NCI-H2107 treated with DMSO at 0.1 percent for 48 hours (cell line): ENCODE results near the gene CYP2A6.
"Not testable (repeated sequence)": the region's sequence is repeated elsewhere in the genome, so short reads cannot be mapped to it uniquely, and the experiment has no call there.

Experiments
- DNase-seq: peaks from one replicate; lab custom pipeline; 2025; ENCODE audit not compliant: unreplicated experiment; lab: John Stamatoyannopoulos, UW

CYP2A6 gene, protein sequence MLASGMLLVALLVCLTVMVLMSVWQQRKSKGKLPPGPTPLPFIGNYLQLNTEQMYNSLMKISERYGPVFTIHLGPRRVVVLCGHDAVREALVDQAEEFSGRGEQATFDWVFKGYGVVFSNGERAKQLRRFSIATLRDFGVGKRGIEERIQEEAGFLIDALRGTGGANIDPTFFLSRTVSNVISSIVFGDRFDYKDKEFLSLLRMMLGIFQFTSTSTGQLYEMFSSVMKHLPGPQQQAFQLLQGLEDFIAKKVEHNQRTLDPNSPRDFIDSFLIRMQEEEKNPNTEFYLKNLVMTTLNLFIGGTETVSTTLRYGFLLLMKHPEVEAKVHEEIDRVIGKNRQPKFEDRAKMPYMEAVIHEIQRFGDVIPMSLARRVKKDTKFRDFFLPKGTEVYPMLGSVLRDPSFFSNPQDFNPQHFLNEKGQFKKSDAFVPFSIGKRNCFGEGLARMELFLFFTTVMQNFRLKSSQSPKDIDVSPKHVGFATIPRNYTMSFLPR

DNA sequence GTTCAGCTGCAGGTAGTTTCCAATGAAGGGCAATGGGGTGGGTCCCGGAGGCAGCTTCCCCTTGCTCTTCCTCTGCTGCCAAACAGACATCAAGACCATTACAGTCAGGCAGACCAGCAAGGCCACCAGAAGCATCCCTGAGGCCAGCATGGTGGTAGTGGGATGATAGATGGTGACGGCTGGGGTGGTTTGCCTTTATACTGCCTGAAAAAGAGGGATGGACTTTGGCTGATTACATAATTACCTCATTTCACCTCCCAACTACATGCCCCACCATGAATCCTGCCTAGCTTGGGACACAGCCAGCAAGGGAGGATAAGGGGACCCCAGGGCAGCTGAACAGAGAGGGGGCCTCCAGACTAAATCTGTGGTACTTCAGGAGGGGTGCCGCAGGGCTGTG is at the start of gene CYP2A6:
Gene CYP2A6, minus strand, starts transcription at position 171 of the 400 bp plus-strand sequence. Its CDS starts 21 bp downstream, at position 150.
- not testable (repeated sequence) for DNase-seq

DNA sequence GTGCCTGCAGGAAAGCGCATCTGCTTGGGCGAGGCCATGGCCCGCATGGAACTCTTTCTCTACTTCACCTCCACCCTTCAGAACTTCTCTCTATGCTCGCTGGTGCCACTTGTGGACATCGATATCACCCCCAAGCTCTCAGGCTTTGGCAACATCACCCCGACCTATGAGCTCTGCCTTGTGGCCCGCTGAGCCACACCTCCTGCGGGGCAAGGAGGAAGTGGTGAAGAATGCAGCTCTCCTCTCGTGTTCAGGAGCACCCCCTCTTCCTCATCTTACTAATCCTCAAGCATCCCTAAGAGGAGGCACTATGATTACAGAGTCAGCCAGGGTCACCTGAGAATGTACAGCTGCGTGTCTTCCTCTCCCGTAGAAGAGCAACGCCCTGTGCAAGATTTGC is 49.7 kb upstream of the CYP2A6 start:
- DNase-seq = not testable (repeated sequence)

DNA sequence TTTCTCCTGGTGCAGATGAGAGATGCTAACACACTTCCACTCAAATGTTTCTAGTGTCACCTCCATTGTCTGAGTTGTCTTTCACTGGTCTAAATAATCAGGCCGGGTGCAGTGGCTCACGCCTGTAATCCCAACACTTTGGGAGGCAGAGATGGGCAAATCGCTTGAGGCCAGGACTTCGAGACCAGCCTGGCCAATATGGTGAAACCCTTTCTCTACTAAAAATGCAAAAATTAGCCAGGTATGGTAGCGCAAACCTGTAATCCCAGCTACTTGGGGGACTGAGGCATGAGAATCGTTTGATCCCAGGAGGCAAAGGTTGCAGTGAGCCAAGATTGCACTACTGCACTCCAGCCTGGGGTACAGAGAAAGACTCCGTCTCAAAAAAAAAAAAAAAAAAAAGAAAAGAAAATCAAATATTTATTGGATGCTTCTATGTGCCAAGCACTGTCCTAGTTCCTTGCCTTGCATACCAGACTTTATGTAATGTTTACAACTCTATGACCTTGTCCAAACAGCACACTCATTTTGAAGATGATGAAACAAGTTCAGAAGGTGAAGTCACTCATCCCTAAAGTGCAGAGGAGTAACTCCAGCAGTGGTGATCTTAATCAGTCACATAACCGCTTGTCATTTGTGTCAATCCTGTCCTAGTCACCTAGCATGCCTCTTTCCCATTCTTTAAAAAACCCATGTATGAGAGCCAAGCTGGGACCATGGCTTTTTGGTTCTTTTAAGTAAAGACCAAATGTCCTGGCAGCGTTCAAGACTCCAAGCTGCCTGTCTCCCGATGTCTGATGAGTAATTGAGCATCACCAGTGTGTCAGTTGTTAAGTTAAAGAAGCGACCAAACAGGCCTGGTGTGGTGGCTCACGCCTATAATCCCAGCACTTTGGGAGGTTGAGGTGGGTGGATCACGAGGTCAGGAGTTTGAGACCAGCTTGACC is 46.9 kb upstream of the CYP2A6 start:
- not testable (repeated sequence) for DNase-seq

DNA sequence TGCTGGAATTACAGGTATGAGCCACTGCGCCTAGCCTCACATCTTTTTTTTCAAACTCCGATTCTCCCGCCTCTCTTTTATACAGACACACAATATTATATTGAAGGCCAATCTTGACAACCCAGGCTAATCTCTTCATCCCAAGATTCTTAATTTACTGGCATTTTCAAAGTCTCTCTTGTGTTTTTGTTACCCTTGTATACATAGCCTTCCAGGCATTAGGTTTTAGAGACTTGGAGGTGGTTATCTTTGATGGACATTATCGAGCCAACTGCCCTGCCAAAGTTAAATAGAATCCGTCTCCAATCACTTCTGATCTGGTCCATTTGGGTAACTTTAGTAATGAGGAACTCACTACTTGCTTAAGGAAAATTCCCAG is 46.2 kb upstream of the CYP2A6 start:
- DNase-seq = no peak

DNA sequence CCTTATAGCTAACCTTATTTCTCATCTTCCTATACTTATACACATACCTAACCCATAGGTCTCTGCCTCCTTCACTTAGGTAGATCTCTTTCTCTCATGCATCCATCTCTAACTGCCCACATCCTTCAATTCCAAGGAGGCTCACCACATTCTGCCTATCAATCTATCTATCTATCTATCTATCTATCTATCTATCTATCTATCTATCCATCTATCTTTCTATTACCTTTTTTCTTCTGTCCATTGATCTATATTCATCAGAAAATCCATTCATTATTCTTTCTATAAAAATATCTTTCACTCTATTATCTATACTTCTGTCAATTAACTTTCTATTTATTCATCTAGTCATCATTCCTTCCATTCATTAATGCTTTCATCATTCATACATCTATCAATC is 42.9 kb upstream of the CYP2A6 start:
- DNase-seq = no peak

DNA sequence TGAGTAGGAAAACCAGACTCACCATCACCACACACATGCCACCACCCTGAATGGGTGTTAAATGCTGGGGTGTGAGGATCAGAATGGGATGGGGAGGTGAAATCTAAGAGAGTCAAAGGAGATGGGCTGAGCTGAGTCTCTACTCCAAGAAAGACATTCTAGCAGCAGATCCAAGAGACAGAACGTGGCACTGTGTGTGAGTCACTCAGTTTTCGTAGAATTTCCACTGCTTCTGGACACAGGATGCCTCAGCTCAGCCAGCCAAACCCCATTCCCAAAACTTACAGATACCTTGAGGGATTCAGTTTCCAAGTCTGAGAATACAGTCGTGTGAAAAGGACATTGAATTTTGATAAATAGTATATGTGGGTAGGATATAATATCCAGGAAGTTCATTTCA is 39.1 kb upstream of the CYP2A6 start:
- DNase-seq = no peak

DNA sequence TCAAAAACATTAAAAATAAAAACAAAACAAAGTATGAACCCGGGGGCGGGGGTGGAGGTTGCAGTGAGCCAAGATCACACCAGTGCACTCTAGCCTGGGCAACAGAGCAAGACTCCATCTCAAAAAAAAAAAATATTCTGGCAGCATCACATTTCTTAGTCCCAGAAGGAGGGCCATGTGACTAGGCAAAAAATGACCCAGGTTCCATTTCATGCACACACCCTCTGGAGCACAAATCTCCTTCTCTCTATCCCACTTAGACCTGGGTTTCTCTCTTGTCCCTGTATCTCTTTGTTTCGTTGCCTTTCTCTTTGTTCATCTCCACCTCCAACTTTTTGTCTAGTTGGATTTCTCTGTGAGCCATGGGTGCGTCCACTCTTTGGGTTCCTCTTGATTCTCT is 37.9 kb upstream of the CYP2A6 start:
- no peak for DNase-seq

DNA sequence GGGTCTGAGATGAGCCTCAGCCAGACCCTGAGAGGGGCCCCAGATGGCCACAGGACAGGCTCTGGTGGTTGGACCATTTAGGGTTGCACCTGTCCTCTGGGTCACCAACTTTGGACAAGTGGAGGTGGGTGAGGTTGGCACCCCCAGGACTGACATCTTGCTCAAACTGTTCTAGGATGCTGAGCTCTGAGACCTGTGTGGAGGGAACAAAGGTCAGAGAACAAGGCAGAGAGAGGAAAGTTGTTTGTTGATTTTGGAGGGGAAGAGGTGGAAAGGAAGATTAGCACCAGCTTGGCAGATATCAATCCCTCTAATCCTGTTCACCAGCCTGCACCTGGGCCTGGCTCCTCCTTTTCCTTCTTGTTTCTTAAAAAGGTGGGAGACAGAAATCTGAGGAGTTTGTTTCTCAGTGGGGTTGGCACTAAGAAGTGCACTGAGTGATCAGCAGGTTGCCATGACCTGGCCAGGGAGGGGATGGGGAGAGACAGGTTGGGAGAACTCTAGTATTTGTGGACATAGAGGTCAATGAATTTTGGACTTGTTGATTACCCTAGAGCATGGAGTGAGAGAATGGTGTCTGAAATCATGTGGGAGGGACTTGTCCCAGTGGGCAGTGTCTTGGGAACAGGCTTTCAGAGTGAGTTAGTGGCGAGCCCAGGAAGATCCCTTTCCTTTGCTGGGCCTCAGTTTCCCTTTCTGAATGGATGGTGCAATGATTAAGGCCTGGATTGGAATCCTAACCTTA is 34.1 kb upstream of the CYP2A6 start:
- not testable (repeated sequence) for DNase-seq

DNA sequence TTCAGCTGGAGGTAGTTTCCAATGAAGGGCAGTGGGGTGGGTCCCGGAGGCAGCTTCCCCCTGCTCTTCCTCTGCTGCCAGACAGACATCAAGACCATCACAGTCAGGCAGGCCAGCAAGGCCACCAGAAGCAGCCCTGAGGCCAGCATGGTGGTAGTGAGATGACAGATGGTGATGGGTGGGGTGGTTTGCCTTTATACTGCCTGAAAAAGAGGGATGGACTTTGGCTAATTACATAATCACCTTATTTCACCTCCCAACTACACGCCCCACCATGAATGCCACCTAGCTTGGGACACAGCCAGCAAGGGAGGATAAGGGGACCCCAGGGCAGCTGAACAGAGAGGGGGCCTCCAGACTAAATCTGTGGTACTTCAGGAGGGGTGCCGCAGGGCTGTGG is 31.8 kb upstream of the CYP2A6 start, which contains the start of gene CYP2A7:
Gene CYP2A7, minus strand, starts transcription at position 170 of the 400 bp plus-strand sequence. Its CDS starts 21 bp downstream, at position 149.
- DNase-seq = not testable (repeated sequence)

DNA sequence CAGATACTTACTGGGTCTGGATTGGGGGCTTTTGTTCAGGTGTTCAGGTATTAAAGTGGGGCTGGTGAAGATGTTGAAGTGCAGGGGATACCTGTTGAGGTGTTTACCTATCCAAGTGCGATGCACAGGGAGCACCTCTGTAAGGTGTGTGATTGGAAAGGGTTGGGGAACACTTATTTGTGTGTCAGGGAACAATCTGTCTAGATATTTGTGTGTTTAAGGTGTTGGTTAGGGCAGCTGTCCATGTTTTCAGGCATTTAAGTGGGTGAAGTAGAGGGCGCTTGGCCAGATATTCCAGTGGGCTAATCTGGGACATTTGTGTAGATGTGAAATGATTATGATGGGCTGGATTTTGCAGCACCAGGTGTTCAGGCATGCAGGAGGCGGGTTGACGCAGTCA is 29.1 kb upstream of the CYP2A6 start:
- not testable (repeated sequence) for DNase-seq

DNA sequence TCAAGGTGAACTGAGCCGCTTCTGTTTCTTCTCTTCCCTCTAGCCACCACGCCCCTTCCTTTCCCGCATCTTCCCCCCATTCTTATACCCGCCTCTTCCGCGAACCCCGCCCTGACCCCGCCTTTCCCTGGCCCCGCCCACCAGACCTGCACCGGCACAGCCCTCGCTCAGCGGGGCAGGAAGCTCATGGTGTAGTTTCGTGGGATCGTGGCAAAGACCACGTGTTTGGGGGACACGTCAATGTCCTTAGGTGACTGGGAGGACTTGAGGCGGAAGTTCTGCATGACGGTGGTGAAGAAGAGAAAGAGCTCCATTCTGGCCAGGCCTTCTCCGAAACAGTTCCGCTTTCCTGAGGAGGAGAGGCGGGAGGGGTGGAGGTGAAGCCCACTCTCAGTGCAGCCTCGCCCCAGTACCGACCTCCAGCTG is 25.3 kb upstream of the CYP2A6 start:
- not testable (repeated sequence) for DNase-seq

DNA sequence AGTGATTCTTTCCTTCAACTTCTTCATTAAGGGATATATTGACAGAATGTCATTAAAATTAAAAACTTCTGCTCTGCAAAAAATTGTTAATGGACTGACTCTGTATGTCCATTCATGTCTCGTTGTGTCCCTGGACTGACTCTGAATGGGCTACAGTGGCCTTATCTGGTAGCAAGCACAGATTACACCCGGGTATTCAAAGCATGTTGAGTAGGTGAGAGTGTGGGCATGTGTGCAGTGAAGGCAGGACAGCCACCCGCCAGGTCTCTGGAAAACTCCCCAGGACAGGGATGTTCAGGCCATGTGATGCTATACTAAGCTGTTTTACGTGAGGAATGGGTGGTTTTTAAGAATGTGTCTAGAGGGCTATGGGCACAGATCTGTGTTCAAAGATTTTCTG is 24.6 kb upstream of the CYP2A6 start:
- not testable (repeated sequence) for DNase-seq

DNA sequence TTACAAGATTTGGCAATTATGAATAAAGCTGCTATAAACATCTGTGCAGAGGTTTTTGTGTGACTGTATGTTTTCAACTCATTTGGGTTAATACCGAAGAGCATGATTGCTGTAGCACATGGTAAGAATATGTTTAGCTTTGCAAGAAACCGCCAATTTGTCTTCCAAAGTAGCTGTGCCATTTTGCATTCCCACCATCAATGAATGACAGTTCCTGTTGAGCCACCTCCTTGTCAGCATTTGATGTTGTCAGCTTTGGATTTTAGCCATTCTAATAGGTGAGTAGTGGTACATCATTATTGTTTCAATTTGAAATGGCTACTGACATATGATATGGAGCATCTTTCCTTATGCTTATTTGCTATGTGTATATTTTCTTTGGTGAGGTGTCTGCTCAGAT is 23.6 kb upstream of the CYP2A6 start:
- DNase-seq = not testable (repeated sequence)

DNA sequence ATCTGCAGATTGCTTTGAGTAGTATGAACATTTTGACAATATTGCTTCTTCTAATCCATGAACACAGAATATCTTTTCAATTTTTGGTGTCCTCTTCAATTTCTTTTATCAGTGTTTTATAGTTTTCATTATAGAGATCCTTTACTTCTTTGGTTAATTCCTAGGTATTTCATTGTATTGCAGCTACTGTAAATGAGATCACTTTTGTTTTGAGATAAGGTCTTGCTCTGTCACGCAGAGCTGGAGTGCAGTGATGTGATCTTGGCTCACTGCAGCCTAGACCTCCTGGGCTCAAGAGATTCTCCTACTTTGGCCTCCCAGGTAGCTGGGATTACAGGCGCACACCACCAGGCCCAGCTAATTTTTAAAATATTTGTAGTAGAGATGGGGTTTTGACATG is 22.0 kb upstream of the CYP2A6 start:
- DNase-seq = no peak

DNA sequence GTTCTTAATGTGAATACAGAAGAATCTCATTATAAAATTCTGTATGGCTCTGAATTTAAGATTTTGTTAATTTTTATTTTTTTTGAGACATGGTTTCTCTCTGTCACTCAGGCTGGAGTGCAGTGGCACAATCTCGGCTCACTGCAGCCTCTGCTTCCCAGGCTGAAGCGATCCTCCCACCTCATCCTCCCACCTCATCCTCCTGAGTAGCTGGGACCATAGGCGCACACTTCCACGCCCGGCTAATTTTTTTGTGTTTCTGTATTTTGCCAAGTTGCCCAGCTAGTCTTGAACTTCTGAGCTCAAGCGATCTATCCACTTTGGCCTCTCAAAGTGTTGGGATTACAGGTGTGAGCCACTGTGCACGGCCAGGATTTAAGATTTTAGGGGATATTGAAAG is 17.5 kb upstream of the CYP2A6 start:
- no peak for DNase-seq

DNA sequence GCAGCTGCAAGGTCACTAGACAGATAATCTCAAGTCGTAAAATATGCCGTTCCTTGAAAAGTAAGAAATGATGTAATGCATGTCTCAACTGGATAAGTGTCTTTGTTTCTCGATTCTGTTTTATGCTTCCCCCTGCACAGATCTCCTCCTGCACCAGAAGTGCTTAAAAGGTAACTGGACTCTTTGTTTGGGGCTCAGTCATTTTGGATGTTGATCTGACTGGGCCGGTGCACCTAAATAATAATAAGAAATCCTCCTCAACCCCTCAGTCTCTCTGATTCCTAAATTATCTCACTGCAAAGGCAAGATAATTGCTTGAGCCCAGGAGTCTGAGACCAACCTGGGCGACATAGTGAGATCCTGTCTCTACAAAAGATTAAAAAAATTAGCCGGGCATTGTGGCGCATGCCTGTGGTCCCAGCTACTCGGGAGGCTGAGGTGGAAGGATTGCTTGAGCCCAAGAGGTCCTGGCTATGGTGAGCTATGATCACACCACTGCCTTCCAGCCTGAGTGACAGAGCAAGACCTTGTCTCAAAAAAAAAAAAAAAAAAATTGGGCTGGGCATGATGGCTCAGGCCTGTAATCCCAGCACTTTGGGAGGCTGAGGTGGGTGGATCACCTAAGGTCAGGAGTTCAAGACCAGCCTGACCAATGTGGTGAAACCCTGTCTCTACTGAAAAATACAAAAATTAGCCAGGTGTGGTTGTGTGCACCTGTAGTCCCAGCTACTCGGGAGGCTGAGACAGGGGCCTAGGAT is 14.7 kb upstream of the CYP2A6 start:
- DNase-seq = not testable (repeated sequence)

DNA sequence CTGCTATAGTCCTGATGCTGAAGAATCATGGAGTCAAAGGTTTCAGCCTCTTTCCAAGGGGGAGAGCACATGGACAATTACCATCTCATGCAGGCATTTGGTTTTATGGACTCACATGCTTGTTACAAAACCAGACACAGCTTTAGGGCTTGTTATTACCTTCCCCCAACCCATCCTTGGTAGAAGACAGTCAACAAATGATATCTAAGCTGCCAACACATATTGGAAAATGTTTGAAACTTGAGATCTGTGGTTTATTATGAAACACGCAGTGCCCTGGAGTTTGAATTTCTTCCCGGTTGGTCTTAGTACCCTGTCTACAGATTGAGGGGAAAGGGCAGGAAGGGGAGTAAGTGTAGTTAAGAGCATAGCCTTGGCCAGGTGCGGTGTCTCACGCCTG is 12.5 kb upstream of the CYP2A6 start:
- DNase-seq = no peak

DNA sequence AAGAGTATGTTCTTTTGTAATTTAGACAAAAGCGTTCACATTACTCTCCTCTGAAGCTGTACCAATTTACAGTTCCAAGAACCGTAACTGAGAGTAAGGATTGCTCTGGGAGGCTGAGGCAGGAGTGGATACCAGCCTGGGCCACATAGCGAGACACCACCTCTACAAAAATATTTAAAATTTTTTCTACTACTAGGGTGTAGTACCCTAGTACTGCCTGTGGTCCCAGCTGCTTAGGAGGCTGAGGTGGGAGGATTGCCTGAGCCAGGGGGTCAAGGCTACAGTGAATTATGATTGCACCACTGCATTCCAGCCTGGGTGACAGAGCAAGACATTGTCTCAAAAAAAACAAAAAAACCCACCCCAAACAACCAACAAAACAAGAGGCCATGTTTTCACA is 12.1 kb upstream of the CYP2A6 start:
- DNase-seq = no peak

DNA sequence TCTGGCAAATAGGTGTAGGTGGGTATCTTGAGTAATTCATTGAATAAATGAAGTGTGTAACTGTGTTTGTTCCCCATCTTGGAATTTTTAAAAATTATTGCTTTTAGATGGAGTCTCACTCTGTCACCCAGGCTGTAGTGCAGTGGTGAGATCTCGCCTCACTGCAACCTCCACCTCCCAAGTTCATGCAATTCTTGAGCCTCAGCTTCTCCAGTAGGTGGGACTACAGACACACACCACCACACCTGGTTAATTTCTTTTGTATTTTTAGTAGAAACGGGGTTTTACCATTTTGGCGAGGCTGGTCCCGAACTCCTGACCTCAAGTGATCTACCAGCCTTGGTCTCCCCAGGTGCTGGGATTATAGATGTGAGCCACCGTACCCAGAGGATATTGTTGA is 7.9 kb upstream of the CYP2A6 start:
- no peak for DNase-seq
